Caco-2 (cell line): ENCODE measurements around the gene YWHAB. TPM values are rescaled to one million over a fixed set of nuclear protein-coding genes. Genes with fewer than 3 reads are reported as not detected.
A peak's percentile ranks its signal among the peaks of the same experiment; 100 is the strongest.

Experiments used
- BruUV-seq: library from RNA; stranded (reverse); fragments of 400-500 nt; replicated peaks from 2 replicates; lab custom pipeline; 2021; lab: Mats Ljungman, UMichigan
- CTCF ChIA-PET: fragments of 300-600 bp; sonication (Branson Sonifier 250); formaldehyde crosslinking; loops from one replicate; lab custom pipeline; 2022; ENCODE audit warnings: antibody characterized with exemption; lab: Charles Lee
- POLR2A ChIA-PET: fragments of 300-600 bp; sonication (Branson Sonifier 250); formaldehyde crosslinking; loops from one replicate; lab custom pipeline; 2022; ENCODE audit warnings: antibody characterized with exemption; lab: Charles Lee
- DNase-seq, 2 experiments: peaks; one replicate each; pipeline versions ENCODE4 v3.0.0 to v3.0.0-alpha.2; 2020 to 2022
- H3K27me3 ChIP-seq: replicated peaks from 2 replicates; pipeline ENCODE4 v1.6.0; 2011; ENCODE audit warnings: low read length; ENCODE audit not compliant: control insufficient read depth, insufficient read depth
- H3K36me3 ChIP-seq: 2 replicates; pipeline ENCODE4 v1.5.1; 2011; ENCODE audit warnings: low read length; ENCODE audit not compliant: control insufficient read depth, insufficient read depth
- H3K4me1 ChIP-seq: fragments of 250-450 bp; sonication (Bioruptor Pico); 2 replicates; pipeline ENCODE4 v1.5.1; 2020; ENCODE audit warnings: mild to moderate bottlenecking
- H3K4me3 ChIP-seq: 2 replicates; pipeline ENCODE4 v1.5.1; 2011; ENCODE audit warnings: low read depth, mild to moderate bottlenecking, control low read depth, low read length
- H3K9me3 ChIP-seq: fragments of 250-450 bp; sonication (Bioruptor Pico); 2 replicates; pipeline ENCODE4 v1.5.1; 2020; ENCODE audit warnings: mild to moderate bottlenecking, moderate library complexity
- H3K27ac Mint-ChIP-seq: one replicate; pipeline ENCODE4 v1.8.0; 2022; ENCODE audit warnings: mixed read lengths; ENCODE audit not compliant: unreplicated experiment
- H3K27me3 Mint-ChIP-seq: one replicate; pipeline ENCODE4 v1.8.0; 2022; ENCODE audit warnings: mixed read lengths; ENCODE audit not compliant: insufficient read depth, unreplicated experiment
- H3K36me3 Mint-ChIP-seq: one replicate; pipeline ENCODE4 v1.8.0; 2022; ENCODE audit warnings: mild to moderate bottlenecking, mixed read lengths; ENCODE audit not compliant: insufficient read depth, unreplicated experiment
- H3K4me1 Mint-ChIP-seq: one replicate; pipeline ENCODE4 v1.8.0; 2022; ENCODE audit warnings: low read depth, mixed read lengths; ENCODE audit not compliant: unreplicated experiment
- H3K4me3 Mint-ChIP-seq: one replicate; pipeline ENCODE4 v1.8.0; 2022; ENCODE audit warnings: mild to moderate bottlenecking, moderate library complexity, mixed read lengths; ENCODE audit not compliant: unreplicated experiment
- H3K9me3 Mint-ChIP-seq: one replicate; pipeline ENCODE4 v1.8.0; 2022; ENCODE audit warnings: mixed read lengths; ENCODE audit not compliant: unreplicated experiment
- intact Hi-C: fragments of 100-400 bp; cut with micrococcal nuclease; formaldehyde crosslinking; loops from one replicate; pipeline ENCODE4 v1.10.0; 2022; ENCODE audit not compliant: unreplicated experiment
- total RNA-seq: library from RNA; stranded (reverse); gene quantifications from 2 replicates; pipeline ENCODE4 v1.2.3, GENCODE V29; 2022
- TF ChIP-seq, protein P1 (sequence below), 2 experiments: fragments of 200-600 bp in 1 of 2; IDR thresholded peaks; 1 replicate in 1 of 2; 2 replicates in 1 of 2; pipeline versions ENCODE4 v1.5.1 to v1.8.0; 2011 to 2022; ENCODE audit warnings: antibody characterized with exemption in 1 of 2, control low read depth in 1 of 2, inconsistent platforms in 1 of 2, low read depth in 1 of 2, low read length in 1 of 2, mild to moderate bottlenecking in 1 of 2, moderate library complexity in 1 of 2; ENCODE audit not compliant: insufficient read depth in 1 of 2, severe bottlenecking in 1 of 2, unreplicated experiment in 1 of 2

YWHAB gene
- total RNA-seq, 1 experiment from 2014 or later = 522 TPM

- Histone ChIP-seq H3K4me3 (no peak overlapping the region), H3K4me1 (peaks cover 26% of the 10 kb centered on the region), H3K27me3 (no peaks in the 10 kb centered on the region), H3K9me3 (no peaks in the 10 kb centered on the region; the same call in 1 of the 2 replicates), H3K36me3 (no peaks in the 10 kb centered on the region)
- Mint-ChIP-seq H3K4me3 (no peak overlapping the region), H3K27me3 (no peaks in the 10 kb centered on the region), H3K9me3 (peaks cover 12% of the 10 kb centered on the region), H3K36me3 (no peaks in the 10 kb centered on the region), H3K4me1 (peaks cover 41% of the 10 kb centered on the region), H3K27ac (no peak overlapping the region)
- intact Hi-C loops = no loop called here
- CTCF ChIA-PET = interaction anchor here (1.2 to 1.5 kb wide), 2 partner anchors 65 to 103 kb away, joined by 5 to 6 read pairs; no protein-coding TSS in a partner anchor
- TF ChIP-seq, protein P1, sequence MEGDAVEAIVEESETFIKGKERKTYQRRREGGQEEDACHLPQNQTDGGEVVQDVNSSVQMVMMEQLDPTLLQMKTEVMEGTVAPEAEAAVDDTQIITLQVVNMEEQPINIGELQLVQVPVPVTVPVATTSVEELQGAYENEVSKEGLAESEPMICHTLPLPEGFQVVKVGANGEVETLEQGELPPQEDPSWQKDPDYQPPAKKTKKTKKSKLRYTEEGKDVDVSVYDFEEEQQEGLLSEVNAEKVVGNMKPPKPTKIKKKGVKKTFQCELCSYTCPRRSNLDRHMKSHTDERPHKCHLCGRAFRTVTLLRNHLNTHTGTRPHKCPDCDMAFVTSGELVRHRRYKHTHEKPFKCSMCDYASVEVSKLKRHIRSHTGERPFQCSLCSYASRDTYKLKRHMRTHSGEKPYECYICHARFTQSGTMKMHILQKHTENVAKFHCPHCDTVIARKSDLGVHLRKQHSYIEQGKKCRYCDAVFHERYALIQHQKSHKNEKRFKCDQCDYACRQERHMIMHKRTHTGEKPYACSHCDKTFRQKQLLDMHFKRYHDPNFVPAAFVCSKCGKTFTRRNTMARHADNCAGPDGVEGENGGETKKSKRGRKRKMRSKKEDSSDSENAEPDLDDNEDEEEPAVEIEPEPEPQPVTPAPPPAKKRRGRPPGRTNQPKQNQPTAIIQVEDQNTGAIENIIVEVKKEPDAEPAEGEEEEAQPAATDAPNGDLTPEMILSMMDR (IDR thresholded peaks at IDR 0.05; ENCODE audit: insufficient read depth in 1 of 2, low read depth in 1 of 2, low read length in 1 of 2, severe bottlenecking in 1 of 2, unreplicated experiment in 1 of 2) = no peak
- POLR2A ChIA-PET = no interaction called here
- no peak for DNase-seq
- BruUV-seq = no TSS peak
Measured at GRCh38 chr20:44850837-44851236, 34.7 kb upstream of the YWHAB start.

DNA sequence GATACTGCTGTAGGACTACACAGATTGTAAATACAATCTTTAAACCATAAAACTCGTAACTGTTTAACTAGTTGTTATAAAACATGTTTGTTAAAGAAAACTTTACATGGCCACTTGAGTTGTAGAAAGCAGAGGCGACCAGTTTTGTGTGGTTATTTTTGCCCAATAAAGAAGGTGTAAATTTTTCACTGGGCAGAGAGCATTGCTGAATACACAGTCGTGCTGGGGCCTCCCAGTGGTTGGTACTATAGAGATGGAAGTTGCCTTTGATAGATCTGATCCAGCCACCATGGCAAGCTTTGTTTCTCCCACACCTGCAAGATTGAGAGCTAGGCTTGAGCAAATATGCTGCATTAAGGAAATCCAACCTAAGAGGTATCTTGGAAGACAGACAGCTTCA, 34.0 kb upstream of the YWHAB start:
- no peaks in the 10 kb centered on the region for H3K36me3 ChIP-seq
- no peaks in the 10 kb centered on the region; the same call in 1 of the 2 replicates for H3K9me3 ChIP-seq
- POLR2A ChIA-PET = no interaction called here
- Mint-ChIP-seq H3K36me3 (no peaks in the 10 kb centered on the region), H3K27me3 (no peaks in the 10 kb centered on the region), H3K27ac (no peak overlapping the region), H3K9me3 (peaks cover 19% of the 10 kb centered on the region), H3K4me3 (no peak overlapping the region), H3K4me1 (peaks cover 48% of the 10 kb centered on the region)
- TF ChIP-seq, protein P1 (IDR thresholded peaks at IDR 0.05; ENCODE audit: insufficient read depth in 1 of 2, low read depth in 1 of 2, low read length in 1 of 2, severe bottlenecking in 1 of 2, unreplicated experiment in 1 of 2) = peak in 1 of 2 experiments; percentile 53
- intact Hi-C loops = no loop called here
- CTCF ChIA-PET = interaction anchor here (1.0 to 1.1 kb wide), 4 partner anchors 11 to 104 kb away, joined by 3 to 4 read pairs (median 3); partner anchors contain the start of gene YWHAB
- BruUV-seq = no TSS peak
- H3K4me1 ChIP-seq = peaks cover 33% of the 10 kb centered on the region
- H3K4me3 ChIP-seq = no peak overlapping the region
- peak; percentile 62 to 74 for DNase-seq
- no peaks in the 10 kb centered on the region for H3K27me3 ChIP-seq

DNA sequence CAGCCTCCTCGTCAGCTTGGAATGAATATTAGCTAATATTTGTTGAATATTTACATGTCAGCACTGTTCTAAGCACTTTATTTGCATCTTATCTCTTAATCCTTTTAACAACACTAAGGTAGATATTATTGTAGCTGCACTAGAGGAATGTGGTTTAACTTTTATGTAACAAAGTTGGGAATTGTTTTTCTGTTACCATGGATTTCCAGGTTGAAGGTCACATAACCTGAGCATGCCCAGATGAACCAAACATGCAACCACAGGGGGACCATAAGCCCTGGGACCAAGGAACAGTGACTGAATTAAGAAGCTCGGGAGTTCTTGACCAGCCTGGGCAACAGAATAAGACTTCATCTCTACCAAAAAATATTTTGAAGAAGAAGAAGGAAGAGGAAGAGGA, 29.1 kb upstream of the YWHAB start:
- ChIA-PET CTCF (interaction anchor here (0.6 to 1.7 kb wide), 5 partner anchors 10 to 239 kb away, joined by 3 to 12 read pairs (median 5); no protein-coding TSS in a partner anchor), POLR2A (interaction anchor here (0.5 to 1.5 kb wide), 3 partner anchors 29 to 722 kb away, joined by 3 to 9 read pairs (median 6); partner anchors contain the start of genes SYS1 and YWHAB)
- no TSS peak for BruUV-seq
- Mint-ChIP-seq H3K4me1 (peaks cover 29% of the 10 kb centered on the region), H3K27ac (peak overlapping the region; percentile 86), H3K27me3 (no peaks in the 10 kb centered on the region), H3K36me3 (no peaks in the 10 kb centered on the region), H3K4me3 (peak overlapping the region; percentile 13), H3K9me3 (peaks cover 25% of the 10 kb centered on the region)
- TF ChIP-seq, protein P1 (IDR thresholded peaks at IDR 0.05; ENCODE audit: insufficient read depth in 1 of 2, low read depth in 1 of 2, low read length in 1 of 2, severe bottlenecking in 1 of 2, unreplicated experiment in 1 of 2) = no peak
- H3K36me3 ChIP-seq = no peaks in the 10 kb centered on the region
- DNase-seq = peak; percentile 86 to 90
- H3K4me3 ChIP-seq = no peak overlapping the region
- H3K27me3 ChIP-seq = no peaks in the 10 kb centered on the region
- intact Hi-C loops = loop anchor here (1.0 to 2.0 kb wide), 2 partner anchors 8 to 28 kb away; partner anchors contain the start of gene YWHAB
- no peaks in the 10 kb centered on the region for H3K9me3 ChIP-seq
- peaks cover 24% of the 10 kb centered on the region for H3K4me1 ChIP-seq
